H9 (cell line): ENCODE data around the gene OPRD1. TPM values are rescaled to one million over a fixed set of nuclear protein-coding genes. Genes with fewer than 3 reads are reported as not detected.

Experiments
- DNase-seq: peaks from one replicate; pipeline ENCODE4 v3.0.0-alpha.2; 2017
- H2AFZ ChIP-seq: one replicate; pipeline ENCODE4 v1.6.1; 2013; ENCODE audit warnings: mild to moderate bottlenecking, low read length, control low read depth, moderate library complexity
- H2AK5ac ChIP-seq: 2 replicates; pipeline ENCODE4 v1.6.1; 2013; ENCODE audit warnings: low read length, control low read depth, mixed read lengths; ENCODE audit not compliant: insufficient read length
- H2BK120ac ChIP-seq: one replicate; pipeline ENCODE4 v1.6.1; 2013; ENCODE audit warnings: low read depth, mild to moderate bottlenecking, low read length, control low read depth, inconsistent platforms; ENCODE audit not compliant: poor library complexity, severe bottlenecking
- H2BK12ac ChIP-seq: 2 replicates; pipeline ENCODE4 v1.6.1; 2013; ENCODE audit warnings: low read length, control low read depth, mixed read lengths, low read depth; ENCODE audit not compliant: insufficient read length
- H2BK15ac ChIP-seq: 2 replicates; pipeline ENCODE4 v1.6.1; 2013; ENCODE audit warnings: low read depth, low read length, control low read depth
- H2BK20ac ChIP-seq: one replicate; pipeline ENCODE4 v1.6.1; 2013; ENCODE audit warnings: low read depth, mild to moderate bottlenecking, low read length, control low read depth, inconsistent platforms; ENCODE audit not compliant: poor library complexity, severe bottlenecking
- H2BK5ac ChIP-seq: 2 replicates; pipeline ENCODE4 v1.6.1; 2013; ENCODE audit warnings: low read length, control low read depth, mixed read lengths; ENCODE audit not compliant: insufficient read length
- H3K14ac ChIP-seq: 2 replicates; pipeline ENCODE4 v1.6.1; 2013; ENCODE audit warnings: low read length, control low read depth; ENCODE audit not compliant: insufficient read depth
- H3K18ac ChIP-seq: 2 replicates; pipeline ENCODE4 v1.6.1; 2013; ENCODE audit warnings: low read depth, mild to moderate bottlenecking, mixed read lengths, low read length, control low read depth; ENCODE audit not compliant: insufficient read length
- H3K23ac ChIP-seq: 2 replicates; pipeline ENCODE4 v1.6.1; 2013; ENCODE audit warnings: low read length, control low read depth, mixed read lengths, low read depth; ENCODE audit not compliant: insufficient read length
- H3K23me2 ChIP-seq: 2 replicates; pipeline ENCODE4 v1.6.1; 2013; ENCODE audit warnings: low read depth, mild to moderate bottlenecking, mixed read lengths, low read length, control low read depth; ENCODE audit not compliant: insufficient read length, poor library complexity, severe bottlenecking
- H3K27ac ChIP-seq: 2 replicates; pipeline ENCODE4 v1.5.1; 2013; ENCODE audit warnings: low read length, control low read depth, mixed read lengths, low read depth; ENCODE audit not compliant: insufficient read length
- H3K27me3 ChIP-seq: 2 replicates; pipeline ENCODE4 v1.6.1; 2013; ENCODE audit warnings: low read length, control low read depth, inconsistent platforms; ENCODE audit not compliant: insufficient read depth
- H3K4ac ChIP-seq: 2 replicates; pipeline ENCODE4 v1.6.1; 2013; ENCODE audit warnings: low read depth, mild to moderate bottlenecking, control low read depth, inconsistent platforms, low read length, moderate library complexity
- H3K4me1 ChIP-seq: 2 replicates; pipeline ENCODE4 v1.6.1; 2013; ENCODE audit warnings: low read length, control low read depth, inconsistent platforms; ENCODE audit not compliant: insufficient read depth
- H3K4me2 ChIP-seq: 2 replicates; pipeline ENCODE4 v1.6.1; 2013; ENCODE audit warnings: low read length, control low read depth, mixed read lengths; ENCODE audit not compliant: insufficient read length, insufficient read depth
- H3K56ac ChIP-seq: 2 replicates; pipeline ENCODE4 v1.6.1; 2013; ENCODE audit warnings: low read depth, mild to moderate bottlenecking, mixed read lengths, low read length, control low read depth; ENCODE audit not compliant: insufficient read length
- H3K79me1 ChIP-seq: 2 replicates; pipeline ENCODE4 v1.6.1; 2013; ENCODE audit warnings: low read depth, mild to moderate bottlenecking, moderate library complexity, low read length, control low read depth, inconsistent platforms; ENCODE audit not compliant: insufficient read depth, poor library complexity, severe bottlenecking
- H3K79me2 ChIP-seq: 2 replicates; pipeline ENCODE4 v1.6.1; 2013; ENCODE audit warnings: low read length, control low read depth, inconsistent platforms; ENCODE audit not compliant: insufficient read depth
- H3K9ac ChIP-seq: 2 replicates; pipeline ENCODE4 v1.6.1; 2013; ENCODE audit warnings: low read length, control low read depth, mixed read lengths; ENCODE audit not compliant: insufficient read length; ENCODE audit errors: extremely low read depth
- H3K9me3 ChIP-seq: one replicate; pipeline ENCODE4 v1.6.1; 2013; ENCODE audit warnings: low read depth, low read length, inconsistent platforms; ENCODE audit not compliant: control insufficient read depth
- H3T11ph ChIP-seq: one replicate; pipeline ENCODE4 v1.6.1; 2013; ENCODE audit warnings: mild to moderate bottlenecking, low read length, control low read depth, inconsistent platforms
- H4K20me1 ChIP-seq: one replicate; pipeline ENCODE4 v1.6.1; 2013; ENCODE audit not compliant: control insufficient read depth, insufficient read length, insufficient read depth
- H4K5ac ChIP-seq: 2 replicates; pipeline ENCODE4 v1.6.1; 2013; ENCODE audit warnings: low read depth, mild to moderate bottlenecking, mixed read lengths, low read length, control low read depth; ENCODE audit not compliant: insufficient read length
- H4K8ac ChIP-seq: replicated peaks from 2 replicates; pipeline ENCODE4 v1.6.1; 2013; ENCODE audit warnings: low read length, control low read depth, mixed read lengths, low read depth; ENCODE audit not compliant: insufficient read length
- H4K91ac ChIP-seq: 2 replicates; pipeline ENCODE4 v1.6.1; 2013; ENCODE audit warnings: low read depth, mild to moderate bottlenecking, moderate library complexity, mixed read lengths, low read length, control low read depth; ENCODE audit not compliant: insufficient read length
- H3K27ac Mint-ChIP-seq, 3 experiments: 2 replicates in 2 of 3; 3 replicates in 1 of 3; pipeline ENCODE4 v1.8.0; 2020 to 2021; ENCODE audit warnings: mixed read lengths in 3 of 3, mild to moderate bottlenecking in 1 of 3, moderate library complexity in 1 of 3
- H3K27me3 Mint-ChIP-seq: 2 replicates; pipeline ENCODE4 v1.8.0; 2021; ENCODE audit warnings: low read depth, mild to moderate bottlenecking, moderate library complexity, mixed read lengths
- H3K36me3 Mint-ChIP-seq, 3 experiments: 2 replicates in 2 of 3; 3 replicates in 1 of 3; pipeline ENCODE4 v1.8.0; 2020 to 2021; ENCODE audit warnings: low read depth in 3 of 3, mixed read lengths in 3 of 3; ENCODE audit not compliant: insufficient read depth in 1 of 3
- H3K4me1 Mint-ChIP-seq, 2 experiments: 2 replicates each; pipeline ENCODE4 v1.8.0; 2020; ENCODE audit warnings: mixed read lengths in 2 of 2
- H3K4me3 Mint-ChIP-seq, 2 experiments: 2 replicates in 1 of 2; 3 replicates in 1 of 2; pipeline ENCODE4 v1.8.0; 2020 to 2021; ENCODE audit warnings: mild to moderate bottlenecking in 2 of 2, mixed read lengths in 2 of 2, moderate library complexity in 1 of 2
- H3K9me3 Mint-ChIP-seq, 2 experiments: 2 replicates in 1 of 2; 3 replicates in 1 of 2; pipeline ENCODE4 v1.8.0; 2020; ENCODE audit warnings: mild to moderate bottlenecking in 2 of 2, mixed read lengths in 2 of 2, moderate library complexity in 1 of 2
- whole genome bisulfite sequencing: extraction: QIAGEN DNeasy Blood & Tissue Kit; methylation state at CpG from one replicate; pipeline ENCODE4 v1.1.7; 2013; ENCODE audit warnings: missing lambda C conversion rate, low lambda C conversion rate, mixed read lengths; ENCODE audit not compliant: insufficient read length; ENCODE audit errors: extremely low coverage; 5-methylcytosine and 5-hydroxymethylcytosine counted together
- total RNA-seq: library from RNA; stranded (reverse); gene quantifications from 2 replicates; pipeline ENCODE4 v1.2.1, GENCODE V29; 2021
- TF ChIP-seq, protein P1 (sequence below): fragments of 200-600 bp; sonication (generic); conservative IDR thresholded peaks from 3 replicates; pipeline ENCODE4 v1.8.0; 2021; ENCODE audit warnings: antibody characterized with exemption, mild to moderate bottlenecking

Gene OPRD1
- total RNA-seq, 1 experiment from 2014 or later, result 1.8 TPM

DNA sequence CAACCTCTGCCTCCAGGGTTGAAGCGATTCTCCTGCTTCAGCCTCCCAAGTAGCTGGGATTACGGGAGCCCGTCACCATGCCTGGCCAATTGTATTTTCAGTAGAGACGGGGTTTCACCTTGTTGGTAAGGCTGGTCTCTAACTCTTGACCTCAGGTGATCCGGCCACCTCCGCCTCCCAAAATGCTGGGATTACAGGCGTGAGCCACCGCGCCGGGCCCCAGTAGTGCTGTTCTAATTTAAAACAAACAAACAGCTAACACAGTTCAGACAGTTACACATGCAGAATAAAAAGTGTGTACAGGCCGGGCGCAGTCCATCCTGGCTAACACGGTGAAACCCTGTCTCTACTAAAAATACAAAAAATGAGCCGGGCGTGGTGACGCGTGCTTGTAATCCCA, 35.6 kb upstream of the OPRD1 start:
- Mint-ChIP-seq H3K4me1 (peaks cover 0 to 10% of the 10 kb centered on the region in 2 experiments; a peak in 1 of 4 replicates), H3K9me3 (no peaks in the 10 kb centered on the region), H3K4me3 (no peak overlapping the region), H3K36me3 (peaks cover 2 to 20% (median 6%) of the 10 kb centered on the region in 3 experiments; a peak in 6 of 7 replicates), H3K27me3 (no peaks in the 10 kb centered on the region; the same call in none of the 2 replicates), H3K27ac (no peak overlapping the region)
- Histone ChIP-seq H3K23me2 (no peaks in the 10 kb centered on the region), H4K8ac (no peak overlapping the region), H4K5ac (no peak overlapping the region), H3K18ac (no peak overlapping the region), H3K56ac (no peak overlapping the region), H3K27me3 (no peaks in the 10 kb centered on the region), H4K20me1 (no peaks in the 10 kb centered on the region), H3K23ac (no peak overlapping the region), H3K9ac (no peak overlapping the region), H2BK20ac (no peak overlapping the region), H2AFZ (no peak overlapping the region), H3K9me3 (no peaks in the 10 kb centered on the region), H3K14ac (no peak overlapping the region), H2AK5ac (no peak overlapping the region), H3K79me1 (no peaks in the 10 kb centered on the region), H3K27ac (no peak overlapping the region), H2BK5ac (no peak overlapping the region), H2BK120ac (no peak overlapping the region), H3K4me2 (no peak overlapping the region), H3K79me2 (no peaks in the 10 kb centered on the region), H3K4ac (no peak overlapping the region), H2BK12ac (no peak overlapping the region), H4K91ac (no peak overlapping the region), H3K4me1 (no peaks in the 10 kb centered on the region), H3T11ph (no peak overlapping the region), H2BK15ac (no peak overlapping the region)
- no peak for DNase-seq
- TF ChIP-seq, protein P1, sequence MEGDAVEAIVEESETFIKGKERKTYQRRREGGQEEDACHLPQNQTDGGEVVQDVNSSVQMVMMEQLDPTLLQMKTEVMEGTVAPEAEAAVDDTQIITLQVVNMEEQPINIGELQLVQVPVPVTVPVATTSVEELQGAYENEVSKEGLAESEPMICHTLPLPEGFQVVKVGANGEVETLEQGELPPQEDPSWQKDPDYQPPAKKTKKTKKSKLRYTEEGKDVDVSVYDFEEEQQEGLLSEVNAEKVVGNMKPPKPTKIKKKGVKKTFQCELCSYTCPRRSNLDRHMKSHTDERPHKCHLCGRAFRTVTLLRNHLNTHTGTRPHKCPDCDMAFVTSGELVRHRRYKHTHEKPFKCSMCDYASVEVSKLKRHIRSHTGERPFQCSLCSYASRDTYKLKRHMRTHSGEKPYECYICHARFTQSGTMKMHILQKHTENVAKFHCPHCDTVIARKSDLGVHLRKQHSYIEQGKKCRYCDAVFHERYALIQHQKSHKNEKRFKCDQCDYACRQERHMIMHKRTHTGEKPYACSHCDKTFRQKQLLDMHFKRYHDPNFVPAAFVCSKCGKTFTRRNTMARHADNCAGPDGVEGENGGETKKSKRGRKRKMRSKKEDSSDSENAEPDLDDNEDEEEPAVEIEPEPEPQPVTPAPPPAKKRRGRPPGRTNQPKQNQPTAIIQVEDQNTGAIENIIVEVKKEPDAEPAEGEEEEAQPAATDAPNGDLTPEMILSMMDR, result no peak
- no CpG with 5 or more reads among the region's 17 CpGs for WGBS
